Caco-2 (cell line): Measurements from ENCODE around the gene IRF2. TPM values are rescaled to one million over a fixed set of nuclear protein-coding genes. Genes with fewer than 3 reads are reported as not detected.

Experiments used
- BruUV-seq: library from RNA; stranded (reverse); fragments of 400-500 nt; replicated peaks from 2 replicates; lab custom pipeline; 2021; lab: Mats Ljungman, UMichigan
- CTCF ChIA-PET: fragments of 300-600 bp; sonication (Branson Sonifier 250); formaldehyde crosslinking; loops from one replicate; lab custom pipeline; 2022; ENCODE audit warnings: antibody characterized with exemption; lab: Charles Lee
- POLR2A ChIA-PET: fragments of 300-600 bp; sonication (Branson Sonifier 250); formaldehyde crosslinking; loops from one replicate; lab custom pipeline; 2022; ENCODE audit warnings: antibody characterized with exemption; lab: Charles Lee
- DNase-seq, 2 experiments: peaks; one replicate each; pipeline versions ENCODE4 v3.0.0 to v3.0.0-alpha.2; 2020 to 2022
- H3K27me3 ChIP-seq: replicated peaks from 2 replicates; pipeline ENCODE4 v1.6.0; 2011; ENCODE audit warnings: low read length; ENCODE audit not compliant: control insufficient read depth, insufficient read depth
- H3K36me3 ChIP-seq: 2 replicates; pipeline ENCODE4 v1.5.1; 2011; ENCODE audit warnings: low read length; ENCODE audit not compliant: control insufficient read depth, insufficient read depth
- H3K4me1 ChIP-seq: fragments of 250-450 bp; sonication (Bioruptor Pico); 2 replicates; pipeline ENCODE4 v1.5.1; 2020; ENCODE audit warnings: mild to moderate bottlenecking
- H3K4me3 ChIP-seq: 2 replicates; pipeline ENCODE4 v1.5.1; 2011; ENCODE audit warnings: low read depth, mild to moderate bottlenecking, control low read depth, low read length
- H3K9me3 ChIP-seq: fragments of 250-450 bp; sonication (Bioruptor Pico); 2 replicates; pipeline ENCODE4 v1.5.1; 2020; ENCODE audit warnings: mild to moderate bottlenecking, moderate library complexity
- H3K27ac Mint-ChIP-seq: one replicate; pipeline ENCODE4 v1.8.0; 2022; ENCODE audit warnings: mixed read lengths; ENCODE audit not compliant: unreplicated experiment
- H3K27me3 Mint-ChIP-seq: one replicate; pipeline ENCODE4 v1.8.0; 2022; ENCODE audit warnings: mixed read lengths; ENCODE audit not compliant: insufficient read depth, unreplicated experiment
- H3K36me3 Mint-ChIP-seq: one replicate; pipeline ENCODE4 v1.8.0; 2022; ENCODE audit warnings: mild to moderate bottlenecking, mixed read lengths; ENCODE audit not compliant: insufficient read depth, unreplicated experiment
- H3K4me1 Mint-ChIP-seq: one replicate; pipeline ENCODE4 v1.8.0; 2022; ENCODE audit warnings: low read depth, mixed read lengths; ENCODE audit not compliant: unreplicated experiment
- H3K4me3 Mint-ChIP-seq: one replicate; pipeline ENCODE4 v1.8.0; 2022; ENCODE audit warnings: mild to moderate bottlenecking, moderate library complexity, mixed read lengths; ENCODE audit not compliant: unreplicated experiment
- H3K9me3 Mint-ChIP-seq: one replicate; pipeline ENCODE4 v1.8.0; 2022; ENCODE audit warnings: mixed read lengths; ENCODE audit not compliant: unreplicated experiment
- intact Hi-C: fragments of 100-400 bp; cut with micrococcal nuclease; formaldehyde crosslinking; loops from one replicate; pipeline ENCODE4 v1.10.0; 2022; ENCODE audit not compliant: unreplicated experiment
- total RNA-seq: library from RNA; stranded (reverse); gene quantifications from 2 replicates; pipeline ENCODE4 v1.2.3, GENCODE V29; 2022
- TF ChIP-seq, protein P1 (sequence below), 2 experiments: fragments of 200-600 bp in 1 of 2; IDR thresholded peaks; 1 replicate in 1 of 2; 2 replicates in 1 of 2; pipeline versions ENCODE4 v1.5.1 to v1.8.0; 2011 to 2022; ENCODE audit warnings: antibody characterized with exemption in 1 of 2, control low read depth in 1 of 2, inconsistent platforms in 1 of 2, low read depth in 1 of 2, low read length in 1 of 2, mild to moderate bottlenecking in 1 of 2, moderate library complexity in 1 of 2; ENCODE audit not compliant: insufficient read depth in 1 of 2, severe bottlenecking in 1 of 2, unreplicated experiment in 1 of 2

The IRF2 gene
- total RNA-seq, 1 experiment from 2014 or later, result 9.2 TPM

DNA sequence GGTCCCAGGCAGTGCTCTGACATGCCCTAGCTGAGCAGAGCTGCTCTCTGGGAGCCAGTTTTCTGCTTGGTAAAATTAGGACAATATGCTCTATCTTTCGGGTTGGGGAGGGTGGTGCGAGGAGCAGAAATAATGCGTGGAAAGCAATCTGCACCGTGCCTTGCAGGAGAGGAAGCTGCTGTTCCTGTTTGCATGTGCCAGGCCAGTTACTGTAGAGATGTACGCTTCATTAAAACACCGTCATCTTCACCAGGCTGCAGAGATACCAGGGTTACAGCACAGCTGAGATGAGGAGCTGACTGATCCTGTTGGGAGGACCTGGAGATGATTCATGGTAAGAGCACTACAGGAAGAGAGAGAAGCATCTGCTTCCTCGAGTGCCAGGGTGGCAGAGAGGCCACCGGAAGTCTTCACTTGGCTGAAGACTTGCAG lies 29.5 kb upstream of the IRF2 start:
- Histone ChIP-seq H3K9me3 (no peaks in the 10 kb centered on the region), H3K4me3 (no peak overlapping the region), H3K36me3 (no peaks in the 10 kb centered on the region), H3K27me3 (no peaks in the 10 kb centered on the region), H3K4me1 (no peaks in the 10 kb centered on the region)
- ChIA-PET POLR2A (no interaction called here), CTCF (no interaction called here)
- no peak for DNase-seq
- Mint-ChIP-seq H3K27me3 (no peaks in the 10 kb centered on the region), H3K36me3 (no peaks in the 10 kb centered on the region), H3K4me3 (no peak overlapping the region), H3K4me1 (no peaks in the 10 kb centered on the region), H3K9me3 (no peaks in the 10 kb centered on the region), H3K27ac (no peak overlapping the region)
- TF ChIP-seq, protein P1, sequence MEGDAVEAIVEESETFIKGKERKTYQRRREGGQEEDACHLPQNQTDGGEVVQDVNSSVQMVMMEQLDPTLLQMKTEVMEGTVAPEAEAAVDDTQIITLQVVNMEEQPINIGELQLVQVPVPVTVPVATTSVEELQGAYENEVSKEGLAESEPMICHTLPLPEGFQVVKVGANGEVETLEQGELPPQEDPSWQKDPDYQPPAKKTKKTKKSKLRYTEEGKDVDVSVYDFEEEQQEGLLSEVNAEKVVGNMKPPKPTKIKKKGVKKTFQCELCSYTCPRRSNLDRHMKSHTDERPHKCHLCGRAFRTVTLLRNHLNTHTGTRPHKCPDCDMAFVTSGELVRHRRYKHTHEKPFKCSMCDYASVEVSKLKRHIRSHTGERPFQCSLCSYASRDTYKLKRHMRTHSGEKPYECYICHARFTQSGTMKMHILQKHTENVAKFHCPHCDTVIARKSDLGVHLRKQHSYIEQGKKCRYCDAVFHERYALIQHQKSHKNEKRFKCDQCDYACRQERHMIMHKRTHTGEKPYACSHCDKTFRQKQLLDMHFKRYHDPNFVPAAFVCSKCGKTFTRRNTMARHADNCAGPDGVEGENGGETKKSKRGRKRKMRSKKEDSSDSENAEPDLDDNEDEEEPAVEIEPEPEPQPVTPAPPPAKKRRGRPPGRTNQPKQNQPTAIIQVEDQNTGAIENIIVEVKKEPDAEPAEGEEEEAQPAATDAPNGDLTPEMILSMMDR (IDR thresholded peaks at IDR 0.05; ENCODE audit: insufficient read depth in 1 of 2, low read depth in 1 of 2, low read length in 1 of 2, severe bottlenecking in 1 of 2, unreplicated experiment in 1 of 2), result no peak
- BruUV-seq, result no TSS peak
- intact Hi-C loops, result no loop called here

DNA sequence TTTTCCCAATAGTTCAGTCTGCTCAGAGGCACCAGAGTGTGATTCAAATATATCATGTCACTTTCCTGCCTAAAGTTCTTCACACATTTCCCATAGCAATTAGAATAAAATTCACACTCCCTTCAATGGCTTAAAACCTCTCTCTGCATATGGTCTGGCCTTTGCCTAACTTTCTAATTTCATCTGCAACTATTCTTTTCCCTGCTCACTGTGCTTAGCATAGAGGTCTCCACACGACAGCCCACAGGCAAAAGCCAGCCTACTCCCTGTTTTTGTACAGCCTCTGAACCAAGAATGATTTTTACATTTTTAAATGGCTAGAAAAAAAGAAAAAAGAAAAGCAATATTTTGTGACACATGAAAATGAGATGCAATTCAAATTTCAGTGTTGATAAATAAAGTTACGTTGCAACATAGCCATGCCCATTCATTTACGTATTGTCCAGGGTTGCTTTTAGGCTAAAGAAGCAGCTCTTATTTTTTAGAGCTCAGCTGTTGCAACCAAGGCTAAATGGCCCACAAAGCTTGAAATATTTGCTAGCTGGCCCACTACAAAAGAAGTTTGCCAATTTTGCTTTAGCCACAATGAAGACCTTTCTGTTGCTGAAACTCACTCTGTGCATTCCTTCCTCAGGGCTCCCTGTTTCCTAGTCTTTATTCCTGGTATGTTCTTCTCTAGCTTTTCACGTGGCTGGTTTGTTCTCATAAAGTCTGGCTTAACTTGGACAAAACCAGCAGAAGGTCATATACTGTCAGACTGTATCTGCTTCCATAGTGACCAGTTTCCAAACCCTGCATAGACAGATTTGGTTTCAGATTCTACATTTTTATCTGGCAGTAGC lies 26.6 kb upstream of the IRF2 start:
- BruUV-seq, result no TSS peak
- ChIA-PET POLR2A (no interaction called here), CTCF (no interaction called here)
- Histone ChIP-seq H3K9me3 (no peaks in the 10 kb centered on the region), H3K36me3 (no peaks in the 10 kb centered on the region), H3K4me3 (no peak overlapping the region), H3K4me1 (no peaks in the 10 kb centered on the region), H3K27me3 (no peaks in the 10 kb centered on the region)
- Mint-ChIP-seq H3K27ac (no peak overlapping the region), H3K4me3 (no peak overlapping the region), H3K27me3 (no peaks in the 10 kb centered on the region), H3K36me3 (no peaks in the 10 kb centered on the region), H3K4me1 (no peaks in the 10 kb centered on the region), H3K9me3 (no peaks in the 10 kb centered on the region)
- TF ChIP-seq, protein P1 (IDR thresholded peaks at IDR 0.05; ENCODE audit: insufficient read depth in 1 of 2, low read depth in 1 of 2, low read length in 1 of 2, severe bottlenecking in 1 of 2, unreplicated experiment in 1 of 2), result no peak
- no peak for DNase-seq
- intact Hi-C loops, result no loop called here

DNA sequence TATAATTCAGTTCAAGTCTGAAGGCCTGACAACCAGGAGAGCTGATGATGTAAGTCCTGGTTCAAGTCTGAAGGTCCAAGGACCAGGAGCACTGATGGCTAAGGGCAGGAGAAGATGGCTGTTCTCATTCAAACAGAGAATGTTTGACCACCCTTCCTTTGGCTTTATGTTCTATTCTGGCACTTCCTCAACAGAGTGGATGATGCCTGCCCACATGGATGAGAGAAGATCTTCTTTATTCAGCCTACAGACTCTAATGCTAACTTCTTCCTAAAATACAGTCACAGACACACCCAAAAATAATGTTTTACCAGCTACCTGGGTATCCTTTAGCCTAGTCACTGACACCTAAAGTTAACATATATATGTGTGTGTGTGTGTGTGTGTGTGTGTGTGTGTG lies 25.6 kb upstream of the IRF2 start:
- TF ChIP-seq, protein P1 (IDR thresholded peaks at IDR 0.05; ENCODE audit: insufficient read depth in 1 of 2, low read depth in 1 of 2, low read length in 1 of 2, severe bottlenecking in 1 of 2, unreplicated experiment in 1 of 2), result no peak
- no peaks in the 10 kb centered on the region for H3K36me3 ChIP-seq
- H3K27me3 ChIP-seq, result no peaks in the 10 kb centered on the region
- H3K27ac Mint-ChIP-seq, result no peak overlapping the region
- H3K4me1 ChIP-seq, result no peaks in the 10 kb centered on the region
- no peaks in the 10 kb centered on the region for H3K9me3 ChIP-seq
- no peak overlapping the region for H3K4me3 ChIP-seq
- BruUV-seq, result no TSS peak
- no peak overlapping the region for H3K4me3 Mint-ChIP-seq
- ChIA-PET POLR2A (no interaction called here), CTCF (no interaction called here)
- H3K36me3 Mint-ChIP-seq, result no peaks in the 10 kb centered on the region
- H3K9me3 Mint-ChIP-seq, result no peaks in the 10 kb centered on the region
- no peak for DNase-seq
- intact Hi-C loops, result no loop called here
- H3K4me1 Mint-ChIP-seq, result no peaks in the 10 kb centered on the region
- no peaks in the 10 kb centered on the region for H3K27me3 Mint-ChIP-seq
